Vagina (tissue), 2 donors: ENCODE results near the gene CFAP46. TPM values are rescaled to one million over a fixed set of nuclear protein-coding genes. Genes with fewer than 3 reads are reported as not detected.

Experiments
- DNase-seq, 2 donors: peaks; one replicate each; pipeline ENCODE4 v3.0.0-alpha.2; 2017; ENCODE audit errors: extremely low spot score in 2 of 2
- H3K27ac ChIP-seq: fragments of 200-600 bp; sonication (generic); one replicate; pipeline ENCODE4 v1.5.1; 2019
- H3K27me3 ChIP-seq: fragments of 200-600 bp; sonication (generic); one replicate; pipeline ENCODE4 v1.5.1; 2019
- H3K36me3 ChIP-seq, 2 donors: fragments of 200-600 bp; sonication (generic); one replicate each; pipeline ENCODE4 v1.5.1; 2017 to 2019
- H3K4me1 ChIP-seq: fragments of 200-600 bp; sonication (generic); one replicate; pipeline ENCODE4 v1.5.1; 2019
- H3K4me3 ChIP-seq, 2 donors: fragments of 200-600 bp; sonication (generic); 1 replicate in 1 of 2; 2 replicates in 1 of 2; pipeline ENCODE4 v1.5.1; 2016 to 2019
- H3K9me3 ChIP-seq: fragments of 200-600 bp; sonication (generic); one replicate; pipeline ENCODE4 v1.5.1; 2019
- CTCF ChIP-seq, 3 experiments: fragments of 450-650 bp in 2 of 3; fragments of 200-600 bp in 1 of 3; sonication (generic) in 1 of 3; IDR thresholded peaks; one replicate each; pipeline ENCODE4 v1.5.1; 2017 to 2019; ENCODE audit warnings: antibody characterized with exemption in 3 of 3, mild to moderate bottlenecking in 2 of 3, moderate library complexity in 2 of 3
- POLR2A ChIP-seq, 2 donors: fragments of 450-650 bp; IDR thresholded peaks; one replicate each; pipeline ENCODE4 v1.6.1; 2017; ENCODE audit warnings: antibody characterized with exemption in 2 of 2, mild to moderate bottlenecking in 2 of 2, moderate library complexity in 2 of 2
- POLR2AphosphoS5 ChIP-seq, 2 donors: sonication (generic); formaldehyde crosslinking; IDR thresholded peaks; one replicate each; pipeline ENCODE4 v1.9.0; 2017; ENCODE audit warnings: antibody characterized with exemption in 2 of 2, mild to moderate bottlenecking in 2 of 2, low read depth in 1 of 2; ENCODE audit not compliant: insufficient read depth in 1 of 2
- intact Hi-C: fragments of 100-400 bp; cut with DNase I; formaldehyde crosslinking; loops from one replicate; pipeline ENCODE4 v1.15.1; 2023
- total RNA-seq: library from RNA; depleted of rRNA; stranded (reverse); fragments of >200 nt; gene quantifications from one replicate; pipeline ENCODE4 v1.2.3, GENCODE V29; 2016

The CFAP46 gene
- total RNA-seq, 1 donor from 2014 or later: not detected

- TF ChIP-seq POLR2A (IDR thresholded peaks at IDR 0.05) (no peak), POLR2AphosphoS5 (IDR thresholded peaks at IDR 0.05; ENCODE audit: insufficient read depth in 1 of 2, low read depth in 1 of 2) (no peak), CTCF (IDR thresholded peaks at IDR 0.05) (no peak)
- DNase-seq: no peak
- no peaks in the 10 kb centered on the region for H3K9me3 ChIP-seq
- no peaks in the 10 kb centered on the region for H3K27me3 ChIP-seq
- H3K36me3 ChIP-seq: no peaks in the 10 kb centered on the region
- no peak overlapping the region for H3K27ac ChIP-seq
- no peak overlapping the region for H3K4me3 ChIP-seq
- no peaks in the 10 kb centered on the region for H3K4me1 ChIP-seq
- intact Hi-C loops: no loop called here
Observed at GRCh38 chr10:132982301-132982989, 40.1 kb upstream of the CFAP46 start.

- Histone ChIP-seq H3K4me3 (no peak overlapping the region), H3K27ac (no peak overlapping the region), H3K36me3 (no peaks in the 10 kb centered on the region), H3K4me1 (no peaks in the 10 kb centered on the region), H3K27me3 (no peaks in the 10 kb centered on the region), H3K9me3 (no peaks in the 10 kb centered on the region)
- no peak for DNase-seq
- intact Hi-C loops: no loop called here
- TF ChIP-seq POLR2AphosphoS5 (IDR thresholded peaks at IDR 0.05; ENCODE audit: insufficient read depth in 1 of 2, low read depth in 1 of 2) (no peak), POLR2A (IDR thresholded peaks at IDR 0.05) (no peak), CTCF (IDR thresholded peaks at IDR 0.05) (no peak)
Observed at GRCh38 chr10:132981746-132982145, 39.4 kb upstream of the CFAP46 start.

GRCh38 chr10:132981173-132981555 is 38.8 kb upstream of the CFAP46 start:
- Histone ChIP-seq H3K27ac (no peak overlapping the region), H3K27me3 (no peaks in the 10 kb centered on the region), H3K4me1 (no peaks in the 10 kb centered on the region), H3K9me3 (no peaks in the 10 kb centered on the region), H3K4me3 (no peak overlapping the region), H3K36me3 (no peaks in the 10 kb centered on the region)
- DNase-seq: no peak
- TF ChIP-seq POLR2AphosphoS5 (IDR thresholded peaks at IDR 0.05; ENCODE audit: insufficient read depth in 1 of 2, low read depth in 1 of 2) (no peak), CTCF (IDR thresholded peaks at IDR 0.05) (no peak), POLR2A (IDR thresholded peaks at IDR 0.05) (no peak)
- intact Hi-C loops: no loop called here

- H3K27ac ChIP-seq: no peak overlapping the region
- intact Hi-C loops: no loop called here
- no peaks in the 10 kb centered on the region for H3K9me3 ChIP-seq
- no peaks in the 10 kb centered on the region for H3K27me3 ChIP-seq
- no peak for DNase-seq
- TF ChIP-seq POLR2A (IDR thresholded peaks at IDR 0.05) (no peak), POLR2AphosphoS5 (IDR thresholded peaks at IDR 0.05; ENCODE audit: insufficient read depth in 1 of 2, low read depth in 1 of 2) (no peak), CTCF (IDR thresholded peaks at IDR 0.05) (no peak)
- H3K36me3 ChIP-seq: no peaks in the 10 kb centered on the region
- H3K4me3 ChIP-seq: no peak overlapping the region
- no peaks in the 10 kb centered on the region for H3K4me1 ChIP-seq
Observed at GRCh38 chr10:132980426-132981172, 38.2 kb upstream of the CFAP46 start.
